Lower lobe of right lung (tissue), 2 donors: Measurements from ENCODE around the gene LIMS2. TPM values are rescaled to one million over a fixed set of nuclear protein-coding genes. Genes with fewer than 3 reads are reported as not detected.

Experiments
- ATAC-seq, 2 donors: fragments of 200-7000 bp; cut with Tn5 transposase; one replicate each; pipeline ENCODE4 v1.9.1; 2020 to 2022; ENCODE audit warnings: mild to moderate bottlenecking in 2 of 2, moderate library complexity in 2 of 2
- DNase-seq: peaks from one replicate; pipeline ENCODE4 v3.0.0-alpha.2; 2020
- H3K27ac ChIP-seq: fragments of 200-600 bp; one replicate; pipeline ENCODE4 v1.8.0; 2022
- H3K27me3 ChIP-seq: fragments of 200-600 bp; one replicate; pipeline ENCODE4 v1.8.0; 2022; ENCODE audit warnings: low read depth
- H3K36me3 ChIP-seq: fragments of 200-600 bp; one replicate; pipeline ENCODE4 v1.8.0; 2022; ENCODE audit warnings: mild to moderate bottlenecking
- H3K4me1 ChIP-seq: fragments of 200-600 bp; one replicate; pipeline ENCODE4 v1.8.0; 2022
- H3K4me3 ChIP-seq: fragments of 200-600 bp; one replicate; pipeline ENCODE4 v1.8.0; 2022; ENCODE audit warnings: mild to moderate bottlenecking
- H3K9me3 ChIP-seq: fragments of 200-600 bp; one replicate; pipeline ENCODE4 v1.8.0; 2022
- intact Hi-C: fragments of 100-400 bp; cut with DNase I; formaldehyde crosslinking; loops from one replicate; pipeline ENCODE4 v1.11.0; 2022
- total RNA-seq: library from RNA; stranded (reverse); fragmentation: NEBNext Ultra II Directional; extraction: Animal tissue kit (Norgen Biotek cat#: 25700); gene quantifications from one replicate; pipeline ENCODE4 v1.2.1, GENCODE V29; 2021
- TF ChIP-seq, protein P1 (sequence below): fragments of 200-600 bp; IDR thresholded peaks from one replicate; pipeline ENCODE4 v1.8.0; 2022; ENCODE audit warnings: antibody characterized with exemption, mild to moderate bottlenecking
- donor health status: DM: no; HTN: yes; CAD: no; lungs with severe emphysema.

The LIMS2 gene
- total RNA-seq, 1 donor from 2014 or later, result 148 TPM

DNA sequence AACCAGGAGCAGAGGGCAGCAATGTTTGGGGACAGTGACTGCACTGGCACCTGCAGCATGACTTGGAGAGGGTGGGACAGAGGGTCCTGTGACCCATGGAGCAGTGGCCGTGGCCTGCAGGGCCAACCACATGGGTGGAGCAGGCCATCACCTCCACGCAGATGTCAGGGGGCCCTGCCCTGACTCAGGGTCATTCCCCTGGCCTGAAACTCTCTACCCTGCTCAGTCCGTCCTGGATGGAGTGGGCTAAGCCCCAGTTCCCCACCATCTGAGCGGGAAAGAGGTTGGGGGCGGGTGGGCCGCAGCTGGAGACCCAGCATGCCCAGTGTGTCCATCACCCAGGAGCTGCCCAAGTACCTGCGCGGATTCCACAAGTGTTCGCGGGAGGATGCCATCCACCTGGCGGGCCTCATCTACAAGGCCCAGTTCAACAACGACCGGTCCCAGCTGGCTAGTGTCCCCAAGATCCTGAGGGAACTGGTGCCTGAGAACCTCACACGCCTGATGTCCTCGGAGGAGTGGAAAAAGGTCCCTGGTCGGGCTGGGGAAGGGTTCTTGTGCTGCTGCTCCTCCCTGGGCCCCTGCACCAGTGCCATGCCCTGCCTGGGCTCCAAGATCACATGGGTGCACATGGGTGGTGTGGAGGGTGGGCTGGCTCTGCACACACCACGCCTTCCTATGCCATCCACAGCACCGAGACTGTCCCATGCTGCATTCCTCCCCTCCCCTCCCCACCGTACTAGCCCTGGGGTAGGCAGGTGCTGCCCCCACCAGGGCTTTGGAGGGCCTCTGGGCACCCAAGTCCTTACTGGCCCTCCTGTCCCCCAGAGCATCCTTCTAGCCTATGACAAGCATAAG, 39.7 kb downstream of the LIMS2 start:
- intact Hi-C loops, result no loop called here
- H3K4me3 ChIP-seq, result no peak overlapping the region
- H3K36me3 ChIP-seq, result peaks cover 7% of the 10 kb centered on the region
- peaks cover 69% of the 10 kb centered on the region for H3K4me1 ChIP-seq
- H3K27me3 ChIP-seq, result no peaks in the 10 kb centered on the region
- H3K27ac ChIP-seq, result peak overlapping the region; percentile 31
- ATAC-seq (no peak), DNase-seq (no peak)
- TF ChIP-seq, protein P1, sequence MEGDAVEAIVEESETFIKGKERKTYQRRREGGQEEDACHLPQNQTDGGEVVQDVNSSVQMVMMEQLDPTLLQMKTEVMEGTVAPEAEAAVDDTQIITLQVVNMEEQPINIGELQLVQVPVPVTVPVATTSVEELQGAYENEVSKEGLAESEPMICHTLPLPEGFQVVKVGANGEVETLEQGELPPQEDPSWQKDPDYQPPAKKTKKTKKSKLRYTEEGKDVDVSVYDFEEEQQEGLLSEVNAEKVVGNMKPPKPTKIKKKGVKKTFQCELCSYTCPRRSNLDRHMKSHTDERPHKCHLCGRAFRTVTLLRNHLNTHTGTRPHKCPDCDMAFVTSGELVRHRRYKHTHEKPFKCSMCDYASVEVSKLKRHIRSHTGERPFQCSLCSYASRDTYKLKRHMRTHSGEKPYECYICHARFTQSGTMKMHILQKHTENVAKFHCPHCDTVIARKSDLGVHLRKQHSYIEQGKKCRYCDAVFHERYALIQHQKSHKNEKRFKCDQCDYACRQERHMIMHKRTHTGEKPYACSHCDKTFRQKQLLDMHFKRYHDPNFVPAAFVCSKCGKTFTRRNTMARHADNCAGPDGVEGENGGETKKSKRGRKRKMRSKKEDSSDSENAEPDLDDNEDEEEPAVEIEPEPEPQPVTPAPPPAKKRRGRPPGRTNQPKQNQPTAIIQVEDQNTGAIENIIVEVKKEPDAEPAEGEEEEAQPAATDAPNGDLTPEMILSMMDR, result no peak
- H3K9me3 ChIP-seq, result no peaks in the 10 kb centered on the region

DNA sequence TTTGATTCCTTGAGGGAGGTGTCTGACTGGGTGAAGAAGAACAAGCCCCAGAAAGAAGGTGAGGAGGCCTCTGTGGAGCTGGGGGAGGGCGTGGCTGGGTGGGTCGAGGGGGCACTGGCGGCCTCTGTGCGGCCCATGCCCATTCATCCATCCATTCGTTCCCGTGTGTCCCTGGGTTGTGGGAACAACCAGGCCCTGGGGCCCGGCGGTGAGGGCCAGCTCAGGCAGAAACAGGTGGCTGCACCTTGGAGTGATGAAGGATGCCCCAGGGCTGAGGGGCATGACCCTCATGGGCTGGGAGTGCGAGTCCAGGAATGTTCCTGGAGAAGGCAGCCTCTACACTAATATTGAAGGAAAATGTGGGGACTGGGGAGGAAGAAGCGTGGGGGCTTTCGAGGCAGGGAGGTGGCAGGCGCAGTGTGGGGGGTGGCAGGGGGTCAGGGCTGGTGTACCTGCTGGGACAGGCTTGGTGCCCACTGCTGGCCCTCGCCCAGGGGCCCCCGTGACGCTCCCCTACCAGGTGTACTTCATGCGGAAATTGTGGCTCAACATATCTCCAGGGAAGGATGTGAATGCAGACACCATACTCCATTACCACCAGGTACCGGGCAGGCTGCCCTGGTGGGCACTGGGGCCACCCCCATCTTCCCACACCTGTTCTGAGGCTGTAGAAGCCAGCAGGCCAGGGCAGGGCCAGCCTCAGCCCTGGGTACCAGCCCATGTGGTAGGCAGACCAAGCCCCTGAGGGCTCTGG, 40.5 kb downstream of the LIMS2 start:
- Histone ChIP-seq H3K27ac (no peak overlapping the region), H3K4me3 (no peak overlapping the region), H3K27me3 (no peaks in the 10 kb centered on the region), H3K9me3 (no peaks in the 10 kb centered on the region), H3K36me3 (peaks cover 1% of the 10 kb centered on the region), H3K4me1 (peaks cover 71% of the 10 kb centered on the region)
- intact Hi-C loops, result no loop called here
- TF ChIP-seq, protein P1, result no peak
- no peak for DNase-seq
- ATAC-seq, result no peak

DNA sequence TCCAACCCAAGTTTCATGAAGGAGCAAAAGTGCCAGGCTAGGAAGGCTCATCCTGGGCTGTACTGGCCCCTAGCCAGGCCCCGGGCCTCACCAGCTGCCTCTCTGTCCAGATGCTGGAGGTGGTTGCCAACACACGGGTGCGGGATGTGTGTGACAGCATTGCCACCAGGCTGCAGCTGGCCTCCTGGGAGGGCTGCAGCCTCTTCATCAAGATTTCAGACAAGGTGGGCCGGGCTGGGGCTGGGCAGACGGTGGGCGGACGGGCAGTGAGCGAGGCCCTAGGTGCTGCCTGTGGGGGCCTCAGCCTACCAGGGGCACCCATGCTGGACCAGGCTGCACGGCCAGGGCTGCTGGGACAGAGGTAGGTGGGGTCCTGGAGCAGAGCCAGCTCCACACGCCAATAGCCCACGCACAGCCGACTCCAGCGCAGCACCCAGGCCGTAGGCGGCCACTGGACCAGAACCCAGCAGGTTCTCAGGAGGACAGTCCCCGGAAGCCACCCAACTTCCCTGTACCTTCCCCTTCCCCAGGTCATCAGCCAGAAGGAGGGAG, 41.2 kb downstream of the LIMS2 start:
- Histone ChIP-seq H3K36me3 (no peaks in the 10 kb centered on the region), H3K27ac (peak overlapping the region; percentile 24), H3K27me3 (no peaks in the 10 kb centered on the region), H3K4me3 (no peak overlapping the region), H3K9me3 (no peaks in the 10 kb centered on the region), H3K4me1 (peaks cover 75% of the 10 kb centered on the region)
- no peak for DNase-seq
- TF ChIP-seq, protein P1, result no peak
- intact Hi-C loops, result no loop called here
- ATAC-seq, result no peak

DNA sequence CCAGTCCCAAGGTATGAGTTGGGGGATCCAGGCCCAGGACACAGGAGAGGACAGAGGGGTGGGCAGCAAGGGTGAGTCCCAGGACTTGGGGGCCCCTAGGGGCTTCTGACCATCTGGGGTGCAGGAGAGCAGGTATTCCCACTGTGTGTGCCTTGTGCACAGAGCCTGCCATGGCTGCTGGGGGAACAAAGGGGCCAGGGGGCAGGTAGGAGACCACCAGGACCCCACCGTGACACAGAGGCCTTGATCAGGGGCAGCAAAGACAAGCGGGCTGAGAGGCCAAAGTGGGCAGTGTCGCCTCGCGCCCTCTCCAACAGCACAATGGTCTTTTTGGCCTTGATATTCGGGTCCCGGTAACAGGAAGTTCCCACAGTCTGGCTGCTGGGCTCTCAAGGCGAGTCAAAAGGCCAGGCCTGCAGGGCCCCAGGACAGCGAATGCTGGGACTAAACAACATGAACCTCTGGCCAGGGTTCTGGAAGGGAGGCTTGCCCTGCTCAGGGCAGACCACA, 41.7 kb downstream of the LIMS2 start:
- ATAC-seq (no peak), DNase-seq (no peak)
- no peaks in the 10 kb centered on the region for H3K9me3 ChIP-seq
- H3K36me3 ChIP-seq, result no peaks in the 10 kb centered on the region
- TF ChIP-seq, protein P1, result no peak
- H3K4me1 ChIP-seq, result peaks cover 73% of the 10 kb centered on the region
- no peak overlapping the region for H3K4me3 ChIP-seq
- H3K27me3 ChIP-seq, result no peaks in the 10 kb centered on the region
- peak overlapping the region; percentile 24 for H3K27ac ChIP-seq
- intact Hi-C loops, result no loop called here
